Stimulated activated CD4-positive, alpha-beta T cell treated with anti-CD3 and anti-CD28 coated beads, TNF-alpha, amount 100 ng/mL, for 1 hour (primary cell): Measurements from ENCODE around the gene IL1RAPL2.
"Not testable (repeated sequence)": the region's sequence is repeated elsewhere in the genome, so short reads cannot be mapped to it uniquely, and the experiment has no call there.

Experiments
- DNase-seq, 3 donors: peaks; one replicate each; pipeline ENCODE4 v3.0.0-alpha.2; 2020; ENCODE audit warnings: low read depth in 3 of 3, low spot score in 1 of 3

The IL1RAPL2 gene

DNA sequence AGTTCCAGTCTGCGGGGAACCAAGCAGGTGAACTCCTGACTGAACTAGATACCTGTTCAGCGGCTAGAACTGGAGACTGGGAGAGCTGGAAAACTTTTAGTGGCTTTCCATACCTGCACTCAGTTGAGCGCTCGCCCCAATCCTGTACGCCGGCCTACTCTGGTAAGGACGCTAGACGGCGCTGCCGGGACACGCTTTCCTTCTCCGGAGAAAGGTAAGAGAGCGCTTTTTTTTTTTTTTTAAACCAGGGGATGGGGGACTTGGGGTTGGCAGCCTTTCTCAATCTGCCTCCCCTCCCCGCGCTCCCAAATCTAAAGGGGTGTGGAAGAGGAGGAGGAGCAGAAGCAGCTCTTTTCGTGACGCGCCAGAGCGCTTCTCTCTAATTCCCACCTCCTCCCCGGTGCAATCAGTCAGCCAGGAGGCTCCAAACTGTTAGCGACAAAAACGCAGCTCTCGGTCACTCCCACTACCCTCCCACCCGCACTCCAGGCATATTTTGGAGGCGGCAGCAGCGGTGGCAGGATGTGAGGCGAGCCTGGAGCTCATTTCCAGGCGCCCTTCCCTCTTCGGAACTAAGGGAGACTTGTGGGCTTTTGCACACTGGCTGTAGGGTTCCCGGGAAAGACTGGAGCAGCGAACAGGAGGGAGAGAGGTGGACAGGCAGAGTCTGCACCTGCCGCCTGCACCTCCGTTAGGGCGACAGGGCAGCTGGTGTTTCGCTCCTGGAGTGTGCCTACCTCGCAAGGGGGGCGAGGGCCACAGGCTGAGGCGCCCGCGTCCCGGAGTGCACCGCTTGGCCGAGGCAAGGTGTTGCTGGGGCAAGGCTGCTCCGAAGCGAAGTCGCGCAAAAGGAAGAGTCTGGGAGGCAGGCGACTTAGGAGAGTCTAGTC is at the start of gene IL1RAPL2:
IL1RAPL2 (plus strand) TSS at position 409 of the 890 bp plus-strand sequence.
- DNase-seq = no peak

DNA sequence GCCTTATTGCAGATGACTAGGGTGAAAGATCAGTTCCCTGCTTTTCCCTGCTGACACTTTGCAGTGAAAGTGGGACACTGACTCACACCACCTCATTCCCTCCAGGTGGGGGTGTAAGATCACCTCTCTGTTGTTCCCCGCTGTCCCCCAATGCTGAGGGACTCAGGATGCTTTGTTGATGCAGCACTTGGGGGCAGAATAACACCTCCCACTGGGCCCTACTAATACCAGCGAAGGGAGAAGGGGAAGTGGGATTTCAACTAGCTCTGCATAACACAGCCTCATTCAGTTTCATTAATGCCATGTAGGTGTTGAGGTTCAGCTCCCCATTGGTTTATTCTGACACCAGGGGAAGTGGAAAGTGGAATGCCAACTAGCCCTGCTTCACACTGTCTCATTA is 43.6 kb upstream of the IL1RAPL2 start:
- no peak for DNase-seq

DNA sequence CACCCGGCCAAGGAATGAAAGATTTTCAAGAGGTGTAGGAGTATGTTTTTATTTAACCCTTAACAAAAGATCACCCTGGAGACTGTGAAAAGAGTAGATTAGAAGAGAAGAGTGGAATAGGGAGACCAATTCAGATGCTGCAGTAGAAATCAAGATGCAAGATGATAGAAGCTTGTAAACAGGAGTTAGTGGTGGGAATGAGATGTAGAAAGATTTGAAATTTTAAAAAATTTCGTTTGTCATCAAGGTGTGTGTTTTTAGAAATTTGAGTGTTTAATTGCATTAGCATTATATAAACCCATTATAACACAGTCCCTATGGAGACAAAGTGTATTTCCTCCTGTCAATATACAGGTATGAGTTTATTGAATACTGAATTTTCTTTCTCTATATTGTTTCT is 42.1 kb upstream of the IL1RAPL2 start:
- no peak for DNase-seq

- DNase-seq = no peak
Observed at GRCh38 chrX:104539081-104539480, 26.9 kb upstream of the IL1RAPL2 start.

DNA sequence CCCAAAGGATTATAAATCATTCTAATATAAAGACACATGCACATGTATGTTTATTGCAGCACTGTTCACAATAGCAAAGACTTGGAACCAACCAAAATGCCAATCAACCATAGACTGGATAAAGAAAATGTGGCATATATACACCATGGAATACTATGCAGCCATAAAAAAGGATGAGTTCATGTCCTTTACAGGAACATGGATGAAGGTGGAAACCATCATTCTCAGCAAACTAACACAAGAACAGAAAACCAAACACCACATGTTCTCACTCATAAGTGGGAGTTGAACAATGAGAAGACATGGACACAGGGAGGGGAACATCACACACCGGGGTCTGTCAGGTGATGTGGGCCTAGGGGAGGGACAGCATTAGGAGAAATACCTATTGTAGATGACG is 23.6 kb upstream of the IL1RAPL2 start:
- DNase-seq = not testable (repeated sequence)

- no peak for DNase-seq
Observed at GRCh38 chrX:104564335-104564734, 1.7 kb upstream of the IL1RAPL2 start.

DNA sequence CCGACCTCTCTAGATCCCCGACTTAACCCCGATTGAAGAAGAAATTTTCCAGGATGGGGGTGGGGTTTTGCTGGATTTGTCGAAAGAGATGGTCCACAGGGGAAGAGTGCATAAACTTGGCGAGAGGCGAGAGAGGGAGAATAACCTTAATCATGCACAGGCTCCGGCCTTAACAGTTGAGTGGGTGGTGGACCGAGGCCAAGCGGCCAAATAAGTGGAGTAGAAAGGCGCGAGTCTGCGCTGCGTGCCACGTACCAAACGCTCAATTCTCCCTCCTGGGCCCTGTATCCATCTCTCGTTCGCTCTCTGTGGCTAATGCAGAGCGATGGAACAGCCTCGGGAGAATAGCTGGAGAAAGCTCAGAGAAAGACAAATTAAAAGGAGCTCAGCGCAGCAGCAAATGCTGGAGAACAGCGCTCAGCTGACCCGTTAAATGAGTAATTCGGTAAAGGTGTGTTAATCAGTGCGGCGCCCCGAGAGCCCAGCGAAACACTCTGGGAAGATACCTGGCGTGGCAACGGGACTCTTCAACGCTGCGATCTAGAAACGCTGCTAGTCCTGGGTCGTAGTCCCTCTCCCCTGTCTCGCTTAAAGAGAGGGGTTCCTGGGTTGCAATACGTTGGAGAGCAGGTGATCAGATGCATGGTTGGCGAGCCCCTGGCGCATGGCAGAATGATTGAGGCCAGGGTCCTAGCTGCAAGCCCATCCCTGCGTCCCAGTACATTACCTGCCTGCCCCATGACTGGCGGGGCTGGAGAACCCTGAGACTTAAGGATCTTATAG is 887 bp upstream of the IL1RAPL2 start:
- no peak for DNase-seq

- no peak for DNase-seq
Observed at GRCh38 chrX:104566681-104567501, 892 bp downstream of the IL1RAPL2 start.

DNA sequence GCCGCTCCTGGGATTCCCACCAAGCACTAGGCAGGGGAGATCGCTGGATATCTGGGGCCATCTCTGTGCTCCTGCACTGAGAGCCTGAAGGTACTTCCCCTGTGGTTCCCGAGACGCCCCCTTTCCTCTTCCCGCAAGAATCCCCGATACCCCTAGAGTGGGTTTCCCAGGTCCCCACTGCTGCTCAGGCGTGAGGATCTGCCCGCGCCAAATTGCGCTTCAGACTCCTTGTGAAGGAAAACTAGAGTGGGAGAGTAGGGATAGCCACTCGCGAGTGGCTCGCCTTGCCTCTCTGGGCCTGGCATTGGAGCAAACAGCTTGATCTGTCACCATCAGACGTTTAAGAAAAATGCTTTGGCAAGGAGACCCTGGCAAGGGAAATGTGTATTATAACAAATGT is 1.5 kb downstream of the IL1RAPL2 start:
- DNase-seq = no peak

DNA sequence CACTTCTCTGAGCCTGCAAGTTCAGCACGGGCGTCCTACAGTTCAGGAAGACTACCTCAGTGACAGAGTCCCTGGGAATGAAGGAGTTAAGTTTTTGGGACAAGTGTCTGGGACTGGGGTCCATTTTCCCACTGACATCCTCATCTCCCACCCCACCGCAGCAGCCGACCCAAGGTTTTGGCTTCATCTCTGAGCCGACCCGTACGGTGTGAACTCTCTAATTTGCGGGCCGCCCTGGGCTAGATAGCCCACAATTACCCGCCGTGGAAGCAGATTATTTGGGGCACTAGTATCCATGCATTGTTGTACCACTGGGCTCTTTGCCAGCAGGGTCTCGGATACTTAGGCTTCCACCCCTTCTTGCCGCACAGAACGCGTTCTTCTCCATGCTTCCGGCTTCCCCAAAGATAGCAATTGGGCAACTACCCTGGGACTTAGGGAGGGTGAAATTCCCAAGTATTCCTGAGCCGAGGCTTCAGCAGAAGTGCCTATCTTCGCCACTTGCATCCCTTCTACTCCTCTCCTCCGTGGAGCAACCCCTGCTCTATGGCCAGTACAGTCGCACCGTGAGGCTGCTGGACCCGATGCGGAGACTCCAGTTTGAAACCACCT is 2.4 kb downstream of the IL1RAPL2 start:
- no peak for DNase-seq

DNA sequence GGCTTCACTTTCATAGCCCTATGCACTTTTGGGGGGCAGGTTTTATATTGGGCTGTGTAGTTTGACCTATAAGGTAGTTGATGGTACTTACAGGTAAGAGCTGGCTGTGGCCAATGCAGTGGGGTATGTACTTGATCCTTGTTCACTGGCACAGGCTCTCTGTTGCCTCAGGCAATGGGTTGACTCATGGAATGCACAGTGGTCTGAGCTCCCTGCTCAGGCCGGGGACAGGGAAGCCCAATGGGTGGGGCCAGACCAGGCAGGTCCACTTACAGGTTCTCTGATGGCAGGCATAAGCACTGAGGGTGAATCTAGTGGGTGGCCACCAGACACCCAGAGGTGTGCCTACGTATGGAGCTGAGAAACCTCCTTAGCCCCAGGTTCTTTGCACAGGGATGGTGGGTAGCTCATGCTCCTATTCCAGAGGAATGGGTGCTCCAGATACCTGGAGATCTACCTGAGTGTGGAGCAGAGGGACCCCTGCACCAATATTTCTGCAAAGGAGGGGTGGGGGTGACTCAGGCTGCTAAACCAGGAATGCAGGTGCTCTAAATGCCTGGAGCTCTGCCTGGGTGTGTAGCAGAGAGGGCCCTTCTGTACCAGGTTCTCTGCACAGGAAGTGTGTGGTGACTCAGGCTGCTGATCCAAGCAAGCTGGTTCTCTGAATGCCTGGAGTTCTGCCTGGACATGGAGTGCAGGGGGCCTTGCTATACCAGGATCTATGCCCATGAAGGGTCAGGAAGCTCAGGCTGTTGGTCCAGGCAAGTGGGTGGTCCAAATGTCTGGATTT is 52.3 kb downstream of the IL1RAPL2 start:
- no peak for DNase-seq

GRCh38 chrX:104621781-104622180 is 55.8 kb downstream of the IL1RAPL2 start:
- DNase-seq = no peak

GRCh38 chrX:104641176-104641575 is 75.2 kb downstream of the IL1RAPL2 start:
- DNase-seq = no peak

DNA sequence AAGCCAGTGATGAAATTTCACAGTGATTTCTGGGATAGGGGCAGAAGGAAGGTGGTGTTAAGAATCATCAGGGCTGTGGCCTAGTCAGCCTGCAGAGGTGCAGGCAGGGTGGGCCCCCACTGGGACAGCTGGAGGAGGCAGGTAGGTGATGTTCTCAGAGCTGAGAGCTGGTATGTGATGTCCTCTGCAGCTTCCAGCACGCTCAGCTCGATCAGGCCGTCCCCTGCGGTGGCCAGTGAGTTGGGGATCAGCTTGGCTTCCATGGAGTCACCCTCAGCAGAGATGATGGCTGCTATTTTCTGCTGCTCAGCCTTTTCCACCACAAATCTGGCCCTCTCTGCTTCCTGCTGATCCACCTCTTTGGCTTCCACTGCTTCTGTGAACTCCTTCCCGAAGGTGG is 81.1 kb downstream of the IL1RAPL2 start:
- DNase-seq = no peak

DNA sequence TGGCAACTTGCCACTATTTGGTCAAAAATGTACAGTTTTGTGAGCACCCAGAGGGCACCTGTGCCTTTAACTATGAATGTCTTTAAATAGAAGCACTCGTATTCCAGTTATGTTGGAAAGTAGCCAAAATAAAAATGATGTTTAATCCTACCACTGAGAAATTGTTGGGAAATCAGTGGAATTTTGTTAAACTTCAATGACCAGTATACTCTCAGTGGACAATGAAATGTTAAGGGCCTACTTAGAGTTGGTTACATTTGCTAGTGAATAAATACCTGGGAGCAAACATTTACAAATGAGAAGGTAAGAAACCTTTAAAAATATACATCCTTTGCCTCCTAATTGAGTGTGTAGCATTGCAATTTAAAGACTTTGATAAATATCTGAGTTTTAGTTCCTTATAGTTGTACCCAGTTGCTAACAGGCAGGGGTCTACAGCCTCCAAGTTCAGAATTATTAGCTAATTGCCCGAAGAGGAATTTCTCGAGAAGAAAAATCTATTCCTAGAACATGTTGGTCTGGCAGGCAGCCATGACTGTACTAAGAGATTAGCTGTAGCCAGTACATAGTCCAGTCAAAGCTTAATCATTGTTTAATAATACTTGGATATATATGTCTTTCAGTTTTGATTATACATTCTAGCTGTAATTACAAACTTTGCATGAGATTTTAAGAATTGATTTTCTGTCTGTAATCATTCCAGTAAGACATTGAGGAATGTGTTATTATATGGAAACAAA is 93.2 kb downstream of the IL1RAPL2 start:
- DNase-seq = no peak

- DNase-seq = no peak
Observed at GRCh38 chrX:104660092-104660491, 94.1 kb downstream of the IL1RAPL2 start.

- DNase-seq = no peak
Observed at GRCh38 chrX:104662694-104663093, 96.7 kb downstream of the IL1RAPL2 start.

GRCh38 chrX:104665691-104666090 is 99.7 kb downstream of the IL1RAPL2 start:
- DNase-seq = no peak

GRCh38 chrX:104668550-104668949 is 102.6 kb downstream of the IL1RAPL2 start:
- no peak for DNase-seq
